GM12872 (cell line): ENCODE measurements around the gene HPCAL4.

Source experiments
- TF ChIP-seq, protein P1 (sequence below): IDR thresholded peaks from 3 replicates; pipeline ENCODE4 v1.5.1; 2011; ENCODE audit warnings: low read depth, mild to moderate bottlenecking, low read length, moderate library complexity; ENCODE audit not compliant: insufficient read depth

The HPCAL4 gene

DNA sequence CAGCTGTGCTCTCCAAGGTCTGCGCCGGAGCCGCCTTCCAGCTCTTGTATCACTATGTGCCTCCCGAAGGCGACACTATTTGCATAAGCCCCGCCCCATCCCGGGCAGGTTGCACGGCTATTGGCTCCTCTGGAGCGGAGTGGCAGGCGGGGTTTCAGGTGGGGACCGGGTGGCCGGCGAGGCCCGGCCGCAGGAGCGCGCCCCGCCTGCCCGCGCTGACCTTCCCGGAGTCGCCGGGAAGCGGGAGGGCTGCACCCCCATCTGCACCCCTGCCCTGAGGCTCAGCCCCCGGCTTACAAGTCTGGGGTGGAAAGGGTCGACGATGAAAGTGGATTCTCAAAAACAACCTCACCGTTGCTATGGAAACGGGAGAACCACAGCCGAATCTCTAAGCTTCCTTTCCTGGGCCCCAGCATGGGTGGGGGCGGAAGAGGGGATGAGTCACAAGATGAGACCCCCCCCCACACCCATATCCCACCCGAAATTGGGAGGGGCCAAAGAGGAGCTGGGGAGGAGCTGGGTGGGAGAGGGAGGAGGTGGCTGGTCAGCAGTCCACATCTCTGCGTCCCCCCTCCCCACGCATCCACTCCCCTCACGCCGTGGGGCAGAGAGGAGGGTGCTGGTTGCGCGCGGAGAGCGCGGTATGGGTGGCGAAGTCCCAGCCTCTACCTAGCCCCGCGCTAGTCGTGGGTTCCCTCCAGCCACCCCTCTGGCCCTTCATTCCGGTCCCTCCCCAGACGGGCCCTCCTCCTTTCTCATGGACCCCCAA lies at the start of gene HPCAL4:
Gene HPCAL4, minus strand, starts transcription at position 51 of the 769 bp plus-strand sequence. CDS start 6,830 bp downstream, outside the sequence.
- TF ChIP-seq, protein P1, sequence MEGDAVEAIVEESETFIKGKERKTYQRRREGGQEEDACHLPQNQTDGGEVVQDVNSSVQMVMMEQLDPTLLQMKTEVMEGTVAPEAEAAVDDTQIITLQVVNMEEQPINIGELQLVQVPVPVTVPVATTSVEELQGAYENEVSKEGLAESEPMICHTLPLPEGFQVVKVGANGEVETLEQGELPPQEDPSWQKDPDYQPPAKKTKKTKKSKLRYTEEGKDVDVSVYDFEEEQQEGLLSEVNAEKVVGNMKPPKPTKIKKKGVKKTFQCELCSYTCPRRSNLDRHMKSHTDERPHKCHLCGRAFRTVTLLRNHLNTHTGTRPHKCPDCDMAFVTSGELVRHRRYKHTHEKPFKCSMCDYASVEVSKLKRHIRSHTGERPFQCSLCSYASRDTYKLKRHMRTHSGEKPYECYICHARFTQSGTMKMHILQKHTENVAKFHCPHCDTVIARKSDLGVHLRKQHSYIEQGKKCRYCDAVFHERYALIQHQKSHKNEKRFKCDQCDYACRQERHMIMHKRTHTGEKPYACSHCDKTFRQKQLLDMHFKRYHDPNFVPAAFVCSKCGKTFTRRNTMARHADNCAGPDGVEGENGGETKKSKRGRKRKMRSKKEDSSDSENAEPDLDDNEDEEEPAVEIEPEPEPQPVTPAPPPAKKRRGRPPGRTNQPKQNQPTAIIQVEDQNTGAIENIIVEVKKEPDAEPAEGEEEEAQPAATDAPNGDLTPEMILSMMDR, result no peak

DNA sequence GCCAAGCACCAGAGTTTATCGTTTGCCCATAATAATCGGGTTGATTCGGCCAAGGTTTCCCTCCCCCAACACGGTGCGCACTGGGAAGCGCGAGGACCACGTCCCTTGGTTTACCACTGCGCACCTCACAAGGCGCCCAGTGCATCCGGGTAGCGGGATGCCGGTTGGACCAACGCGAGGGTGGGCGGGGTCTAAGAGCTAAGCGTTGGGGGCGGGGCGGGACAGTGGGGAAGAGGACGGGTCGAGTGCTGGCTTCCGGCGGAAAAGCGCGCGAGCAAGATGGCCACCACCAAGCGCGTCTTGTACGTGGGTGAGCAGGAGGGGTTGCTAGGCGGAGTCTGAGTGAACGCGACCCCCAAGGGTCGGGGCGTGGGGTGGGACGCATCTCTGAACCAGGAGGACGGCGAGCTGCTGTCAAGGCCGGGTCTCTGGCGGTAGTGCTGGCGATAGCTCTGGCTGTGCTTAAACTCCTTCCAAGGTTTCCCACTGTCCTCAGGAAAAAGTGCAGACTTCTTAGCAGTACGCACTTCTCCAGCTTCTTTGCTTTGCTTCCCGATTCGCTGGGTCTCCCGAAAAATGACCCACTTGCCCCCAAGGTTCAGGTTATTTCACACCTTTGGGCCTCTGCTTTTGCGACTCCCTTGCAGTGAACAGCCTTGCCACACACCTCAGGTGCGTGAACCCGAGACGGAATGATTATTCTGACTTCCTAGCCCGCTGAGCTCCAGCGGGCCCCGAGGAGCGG lies 47.6 kb upstream of the HPCAL4 start, which contains the start of gene PPIE:
Gene PPIE, plus strand, starts transcription at position 261 of the 745 bp plus-strand sequence. Its CDS starts 19 bp downstream, at position 280.
- TF ChIP-seq, protein P1, result no peak

DNA sequence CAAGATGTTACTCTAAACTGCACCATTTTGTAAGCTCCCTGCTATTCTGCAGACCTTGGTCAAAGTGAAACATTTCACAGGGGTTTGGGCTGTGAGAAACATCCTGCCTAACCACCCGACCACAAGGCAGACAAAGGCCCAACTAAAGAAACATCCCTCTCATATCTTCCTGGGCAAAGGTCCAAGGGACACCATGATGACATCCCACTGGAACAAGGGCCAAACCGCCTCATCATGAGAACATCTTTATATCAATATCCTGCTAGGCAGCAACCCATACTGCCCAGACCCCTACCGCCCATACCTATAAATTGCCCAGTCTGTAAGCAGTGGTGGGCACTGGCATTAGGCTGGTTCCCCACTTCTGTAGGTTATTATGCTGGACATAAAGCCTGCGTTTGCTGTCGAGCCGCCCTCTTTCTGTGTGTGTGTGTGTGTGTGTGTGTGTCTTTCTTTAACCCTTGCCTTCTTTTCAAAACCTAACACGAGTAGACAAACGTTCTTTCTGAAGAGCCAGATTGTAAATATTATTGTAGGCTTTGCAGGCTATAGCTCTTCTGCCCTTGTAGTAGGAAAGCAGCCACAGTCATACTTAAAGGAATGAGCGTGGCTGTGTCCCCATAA lies 46.4 kb upstream of the HPCAL4 start:
- TF ChIP-seq, protein P1, result no peak

DNA sequence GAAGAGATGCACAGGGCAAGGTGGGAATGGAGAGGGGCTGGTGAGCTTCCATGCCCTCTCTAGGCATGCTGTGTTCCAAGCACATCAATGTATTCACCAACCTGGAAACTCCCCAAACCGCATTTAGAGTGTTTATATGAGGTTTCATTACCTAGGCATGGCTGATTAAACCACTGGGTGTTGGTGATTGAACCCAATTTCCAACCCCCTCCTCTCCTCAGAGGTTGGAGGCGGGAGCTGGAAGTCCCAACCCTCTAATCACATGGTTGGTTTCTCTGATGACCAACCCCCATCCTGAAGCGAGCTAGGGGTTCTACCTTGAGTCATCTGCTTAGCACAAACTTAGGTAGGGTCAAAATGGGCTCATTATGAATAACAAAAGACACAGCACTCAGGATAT lies 44.5 kb upstream of the HPCAL4 start:
- TF ChIP-seq, protein P1, result no peak

DNA sequence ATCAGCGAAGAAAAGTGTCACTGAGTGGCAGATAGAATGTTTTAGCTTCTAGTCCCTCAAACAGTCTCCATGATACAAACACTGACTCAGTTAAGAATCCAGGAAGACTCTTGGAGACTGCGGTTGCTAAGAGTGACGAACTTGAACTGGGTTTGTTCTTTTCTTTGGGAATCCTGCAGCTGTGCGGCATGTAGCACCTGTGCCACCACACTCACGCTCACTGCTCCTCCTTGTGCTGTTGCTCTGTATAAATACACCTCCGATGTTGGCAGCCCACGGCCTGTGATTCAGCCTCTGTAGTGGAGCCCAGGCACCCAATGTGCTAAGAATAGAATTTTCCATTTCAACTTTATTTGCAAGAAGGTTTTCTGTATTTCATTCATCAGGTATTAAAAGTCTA lies 41.9 kb upstream of the HPCAL4 start:
- TF ChIP-seq, protein P1, result no peak

DNA sequence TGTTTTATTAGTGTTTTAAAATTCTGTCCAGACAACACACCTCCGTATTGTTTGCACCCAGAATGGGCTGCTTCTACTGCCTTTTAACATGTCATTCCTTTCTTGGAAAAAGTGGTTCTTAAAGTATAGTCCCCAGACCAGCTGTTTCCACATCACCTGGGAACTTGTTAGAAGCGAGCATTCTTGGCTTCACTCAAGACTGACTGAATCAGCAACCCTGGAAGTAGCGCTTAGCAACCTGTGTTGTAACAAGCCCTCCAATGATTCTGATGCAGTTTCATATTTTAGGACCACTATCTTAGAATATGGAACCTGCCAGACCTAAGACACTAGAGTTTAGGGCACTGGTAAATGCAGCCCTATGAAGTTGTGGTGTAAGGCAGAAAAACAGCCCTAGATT lies 41.5 kb upstream of the HPCAL4 start:
- TF ChIP-seq, protein P1, result no peak

DNA sequence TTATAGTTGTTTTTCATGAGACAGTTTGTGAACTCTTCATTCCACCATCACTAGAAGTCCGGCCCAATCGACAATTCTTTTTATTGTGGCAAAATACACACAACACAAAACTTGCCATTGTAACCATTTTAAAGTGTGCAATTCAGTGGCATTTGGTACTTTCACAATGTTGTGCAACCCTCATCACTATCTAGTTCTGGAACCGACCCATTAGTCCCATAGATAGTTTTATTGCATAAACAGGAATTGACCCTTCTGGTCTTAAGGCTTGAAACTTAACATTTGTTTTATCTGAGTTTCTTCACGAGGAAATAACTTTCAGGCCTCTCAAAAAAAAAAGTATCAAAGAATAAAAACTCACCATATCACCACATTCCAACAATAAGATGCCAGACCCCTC lies 38.6 kb upstream of the HPCAL4 start:
- TF ChIP-seq, protein P1, result no peak
